GM21526 (cell line): ENCODE results near the gene SAPCD1.

Experiments used
- ATAC-seq: cut with Tn5 transposase; IDR thresholded peaks from one replicate; pipeline ENCODE4 v1.9.1; 2021; ENCODE audit warnings: moderate library complexity; ENCODE audit not compliant: unreplicated experiment, low FRiP score

SAPCD1 gene

DNA sequence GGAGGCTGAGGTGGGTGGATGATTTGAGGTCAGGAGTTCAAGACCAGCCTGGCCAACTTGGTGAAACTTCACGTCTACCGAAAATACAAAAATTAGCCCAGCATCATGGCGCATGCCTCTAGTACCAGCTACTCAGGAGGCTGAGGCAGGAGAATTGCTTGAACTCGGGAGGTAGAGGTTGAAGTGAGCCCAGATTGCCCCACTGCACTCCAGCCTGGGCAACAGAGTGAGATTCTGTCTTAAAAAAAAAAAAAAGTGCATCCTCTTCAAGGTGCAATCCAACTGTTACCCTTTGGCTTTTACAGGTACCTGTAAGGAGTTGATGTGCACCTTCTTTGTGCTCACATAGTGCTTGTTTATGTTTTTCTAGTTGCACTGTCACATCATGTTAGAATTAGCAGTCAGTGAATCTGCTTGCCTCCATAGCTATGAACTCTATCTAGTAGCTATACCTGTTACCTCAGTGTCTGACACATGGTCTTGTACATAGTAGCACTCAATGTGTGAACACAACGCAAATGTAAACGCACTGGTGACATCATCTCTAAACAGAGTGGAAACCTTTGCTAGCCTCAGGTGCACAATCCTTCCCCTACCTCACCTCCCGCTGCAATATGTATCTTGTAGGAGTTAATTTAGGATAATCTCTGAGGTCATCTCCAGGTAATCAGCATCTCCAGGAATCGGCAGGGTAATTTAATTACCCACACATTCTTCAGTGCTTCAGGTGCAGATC, 13.0 kb upstream of the SAPCD1 start:
- no peak for ATAC-seq

DNA sequence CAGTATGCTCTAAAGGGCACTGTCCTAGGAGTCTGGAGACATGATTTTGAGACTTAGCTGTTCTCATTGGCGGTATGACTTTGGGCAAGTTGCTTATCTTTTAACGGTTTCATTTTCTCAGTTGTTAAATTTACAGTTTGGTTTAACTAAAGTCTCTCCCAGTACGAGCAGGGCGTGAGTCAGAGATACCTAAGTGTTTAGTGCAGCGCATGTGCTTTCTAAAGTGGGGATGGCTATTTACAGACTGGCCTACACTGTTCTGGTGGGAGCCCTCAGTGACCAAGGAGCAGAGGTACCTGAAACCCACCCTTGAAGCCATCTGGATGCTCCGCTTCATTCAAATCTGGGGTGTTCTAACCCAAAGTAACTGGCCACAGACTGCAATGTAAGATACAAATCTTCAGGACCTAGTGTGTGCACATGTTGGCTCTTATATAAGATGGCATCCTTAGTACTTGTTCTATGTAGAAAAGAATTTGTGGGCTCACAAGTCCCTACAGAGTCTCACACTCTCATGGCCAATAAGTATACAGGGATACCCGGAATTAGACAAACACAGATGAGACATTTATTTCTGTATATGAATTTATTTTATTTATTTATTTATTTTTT, 11.9 kb upstream of the SAPCD1 start:
- ATAC-seq: no peak

DNA sequence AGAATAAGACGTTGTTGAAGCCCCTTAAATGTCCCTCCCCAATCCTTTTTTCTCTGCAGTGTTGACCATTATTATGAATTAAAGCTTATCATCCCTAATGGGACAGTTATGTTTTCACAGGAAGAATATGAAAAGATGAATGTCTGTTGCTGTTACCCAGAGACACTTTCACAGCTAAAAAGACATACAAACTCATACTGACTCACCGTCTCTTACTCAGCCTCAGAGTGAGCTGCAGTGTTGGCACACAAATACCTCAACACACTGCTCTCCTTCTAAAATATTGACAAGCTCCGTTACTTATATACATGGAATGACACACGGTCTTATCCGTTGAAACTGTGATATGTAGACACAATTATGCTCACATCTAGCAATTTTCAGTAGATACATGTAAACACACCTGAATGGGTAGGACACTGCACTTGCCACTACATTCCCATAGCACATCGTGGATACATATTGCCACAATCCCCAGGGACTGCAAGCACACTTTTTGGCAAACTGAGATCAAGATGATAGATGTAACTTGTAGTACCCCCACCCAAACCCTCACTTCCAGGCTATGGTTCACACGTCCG, 9.6 kb upstream of the SAPCD1 start:
- no peak for ATAC-seq

DNA sequence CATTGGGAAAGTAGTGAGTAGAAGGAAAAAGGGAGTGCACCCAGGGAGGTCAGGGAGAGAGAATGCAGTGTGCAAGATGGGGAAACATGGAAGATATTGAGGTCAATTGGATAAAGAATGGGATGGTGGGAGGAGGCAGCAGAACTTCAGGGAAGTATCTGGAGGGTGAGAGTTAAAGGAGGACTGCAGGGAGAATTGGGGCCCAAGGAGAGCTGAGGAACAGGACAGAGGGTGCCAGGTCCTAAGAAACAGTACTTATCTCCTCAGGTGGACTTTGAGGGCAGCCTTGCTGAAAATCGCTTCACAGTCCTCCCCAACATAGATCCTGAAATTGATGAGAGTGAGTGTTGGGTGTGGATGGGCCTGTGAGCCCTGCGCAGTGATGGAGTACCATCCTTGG, 4.2 kb upstream of the SAPCD1 start:
- ATAC-seq: no peak

DNA sequence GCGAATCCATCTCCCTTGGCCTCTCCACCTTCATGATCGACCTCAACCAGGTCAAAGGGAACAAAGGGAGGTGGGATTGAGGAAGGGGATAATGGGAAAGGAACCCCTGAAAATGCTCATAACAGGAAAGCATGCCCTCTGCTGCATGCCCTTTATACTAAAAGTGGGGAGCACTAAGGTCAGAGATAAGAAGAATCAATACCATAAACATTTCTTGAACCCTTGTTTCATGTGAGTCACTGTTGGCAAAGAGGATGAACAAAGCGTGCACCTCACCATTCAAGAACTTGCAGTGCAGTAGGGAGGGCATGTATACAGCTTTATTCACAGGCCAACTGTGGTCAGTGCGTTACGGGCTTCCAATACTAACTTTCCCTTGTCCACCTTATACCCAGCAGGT, 1.7 kb upstream of the SAPCD1 start:
- no peak for ATAC-seq

DNA sequence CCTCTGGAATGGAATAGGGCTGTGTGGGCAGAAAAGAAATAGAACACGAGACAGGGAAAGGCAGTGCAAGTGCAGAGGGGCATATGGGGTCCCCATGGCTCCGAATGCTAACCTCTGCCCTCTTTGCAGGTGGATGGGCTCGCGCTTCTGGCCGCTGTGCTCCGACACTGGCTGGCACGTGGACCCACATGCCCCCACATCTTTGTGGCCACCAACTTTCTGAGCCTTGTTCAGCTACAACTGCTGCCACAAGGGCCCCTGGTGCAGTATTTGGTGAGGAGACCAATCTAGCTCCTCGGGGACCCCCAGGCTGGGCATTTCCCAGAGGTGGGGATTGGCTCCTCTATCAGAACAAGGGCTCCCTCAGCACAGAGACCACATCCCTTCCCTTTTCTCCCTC, 1.1 kb upstream of the SAPCD1 start:
- no peak for ATAC-seq

DNA sequence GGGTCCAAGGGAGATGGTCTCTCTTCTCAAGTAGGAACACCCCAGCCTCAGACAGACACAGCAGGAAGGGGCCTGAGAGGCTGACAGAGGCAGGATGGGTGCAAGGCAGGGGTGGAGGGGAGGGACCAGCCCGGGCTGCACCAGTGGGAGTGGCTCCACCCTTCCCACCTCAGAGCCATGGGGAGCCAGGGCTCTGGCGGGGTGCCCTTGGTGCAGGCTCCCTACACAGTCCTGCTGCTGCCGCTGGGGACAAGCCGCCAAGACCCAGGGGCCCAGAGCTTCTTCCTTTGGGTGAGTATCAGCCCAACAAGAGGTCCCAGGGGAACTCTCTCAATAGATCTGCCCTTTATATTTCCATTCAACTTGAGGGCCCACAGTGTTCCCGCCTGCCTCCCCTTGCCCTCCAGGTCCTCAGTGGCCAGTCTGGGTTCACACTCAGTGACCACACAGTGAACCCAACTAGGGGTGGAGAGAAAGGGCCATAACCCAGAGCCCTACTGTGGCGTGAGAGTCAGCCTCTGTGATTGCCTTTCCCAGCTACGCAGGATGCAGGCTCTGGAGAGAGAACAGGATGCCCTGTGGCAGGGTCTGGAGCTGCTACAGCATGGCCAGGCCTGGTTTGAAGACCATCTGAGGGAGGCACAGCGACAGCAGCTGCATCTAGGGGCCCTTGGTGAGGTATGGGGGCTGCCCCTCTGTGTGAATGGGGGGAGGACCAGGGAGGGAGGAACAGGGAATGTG, 592 bp downstream of the SAPCD1 start:
- no peak for ATAC-seq

DNA sequence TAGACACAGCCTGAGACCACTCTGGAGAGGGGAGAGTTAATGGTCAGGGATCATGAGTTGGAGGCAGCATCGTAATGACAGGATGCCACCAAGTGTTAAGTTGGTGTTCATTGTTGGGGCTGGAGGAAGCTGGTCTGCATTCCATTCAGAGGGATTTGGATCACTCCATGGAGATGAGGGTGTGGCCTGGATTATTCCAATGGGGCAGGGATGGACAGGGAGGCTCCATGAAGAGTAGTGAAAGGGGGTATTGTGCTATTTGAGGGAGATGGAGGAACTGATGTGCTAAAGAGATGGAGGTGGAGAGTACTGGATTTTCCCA, 1.1 kb downstream of the SAPCD1 start:
- no peak for ATAC-seq

DNA sequence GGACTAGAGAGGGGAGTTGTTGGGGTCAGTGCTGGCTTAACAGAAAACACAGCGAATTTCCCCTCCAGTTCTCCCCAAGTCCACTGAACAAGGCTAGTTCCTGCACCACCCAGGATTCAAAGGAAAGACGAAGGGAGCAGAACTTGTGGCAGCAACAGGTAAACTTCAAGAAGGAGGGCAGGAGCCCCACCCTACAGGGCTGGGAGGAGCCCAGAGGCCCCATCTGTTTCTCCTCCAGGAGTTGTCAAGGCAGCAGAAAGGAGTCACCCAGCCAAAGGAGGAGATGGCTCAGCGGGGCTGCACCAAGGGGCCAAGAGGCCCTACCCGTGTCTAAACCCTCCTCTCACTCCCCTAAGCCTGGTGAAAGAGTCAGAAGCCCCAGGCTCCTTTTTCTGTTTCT, 1.7 kb downstream of the SAPCD1 start:
- no peak for ATAC-seq

DNA sequence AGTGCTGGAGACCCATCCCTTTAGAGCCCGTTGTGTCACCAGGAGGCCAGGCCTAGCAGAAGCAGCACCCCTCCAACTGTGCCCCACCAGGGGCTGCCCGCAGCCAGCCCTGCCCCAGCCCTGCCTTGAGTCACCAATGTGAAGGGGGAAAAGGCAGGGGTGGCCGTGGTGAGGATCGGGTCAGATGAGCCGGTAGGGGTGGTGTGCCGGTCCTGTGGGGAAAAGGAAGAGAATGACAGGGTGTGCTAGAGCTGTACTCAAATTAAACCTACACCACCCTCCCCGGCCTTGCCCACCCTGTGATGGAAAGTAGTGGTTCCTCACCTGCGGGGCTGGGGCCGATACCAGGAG, 3.1 kb downstream of the SAPCD1 start:
- ATAC-seq: no peak

DNA sequence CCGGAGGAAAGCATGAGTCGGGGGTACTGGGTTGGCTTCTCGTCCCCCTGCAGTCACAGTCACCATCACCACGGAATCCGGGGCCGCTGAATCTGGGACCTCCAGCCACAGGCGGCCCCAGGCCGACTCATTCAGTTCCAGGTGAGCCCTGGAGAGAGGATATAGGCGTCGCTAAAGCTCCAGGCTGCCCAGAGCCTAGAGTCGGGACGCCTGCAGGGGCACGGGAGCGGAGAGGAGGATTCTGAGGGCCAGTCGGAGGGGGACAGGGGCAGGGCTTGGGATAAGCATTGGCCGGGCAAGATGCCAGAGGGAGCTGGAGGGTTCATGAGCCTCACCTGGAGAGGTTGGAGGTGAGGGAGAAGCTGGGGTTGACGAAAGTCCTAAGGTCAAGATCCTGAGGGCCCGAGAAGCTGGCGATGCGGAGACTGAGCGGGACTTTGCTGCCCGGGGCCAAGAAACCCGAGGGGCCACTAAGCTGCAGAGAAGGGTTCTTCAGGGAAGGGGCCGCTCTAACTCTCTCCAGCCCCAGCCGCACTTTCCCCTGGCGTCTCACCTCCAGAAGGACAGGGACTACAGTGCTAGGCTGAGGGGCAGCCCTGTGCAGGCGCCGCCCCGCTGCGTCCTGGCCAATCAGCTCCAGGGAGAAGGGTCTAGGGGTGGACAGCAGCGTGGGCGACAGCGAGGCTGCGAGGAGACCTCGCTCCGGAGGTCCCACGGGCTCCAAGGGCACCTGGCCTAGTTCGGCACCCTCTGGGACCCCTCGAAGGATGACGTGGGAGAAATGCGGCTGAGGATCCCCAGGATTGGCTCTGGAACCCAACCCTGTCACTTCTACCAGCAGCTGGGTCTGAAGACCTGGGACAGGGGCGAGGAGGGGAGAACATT, 3.7 kb downstream of the SAPCD1 start:
- ATAC-seq: no peak

DNA sequence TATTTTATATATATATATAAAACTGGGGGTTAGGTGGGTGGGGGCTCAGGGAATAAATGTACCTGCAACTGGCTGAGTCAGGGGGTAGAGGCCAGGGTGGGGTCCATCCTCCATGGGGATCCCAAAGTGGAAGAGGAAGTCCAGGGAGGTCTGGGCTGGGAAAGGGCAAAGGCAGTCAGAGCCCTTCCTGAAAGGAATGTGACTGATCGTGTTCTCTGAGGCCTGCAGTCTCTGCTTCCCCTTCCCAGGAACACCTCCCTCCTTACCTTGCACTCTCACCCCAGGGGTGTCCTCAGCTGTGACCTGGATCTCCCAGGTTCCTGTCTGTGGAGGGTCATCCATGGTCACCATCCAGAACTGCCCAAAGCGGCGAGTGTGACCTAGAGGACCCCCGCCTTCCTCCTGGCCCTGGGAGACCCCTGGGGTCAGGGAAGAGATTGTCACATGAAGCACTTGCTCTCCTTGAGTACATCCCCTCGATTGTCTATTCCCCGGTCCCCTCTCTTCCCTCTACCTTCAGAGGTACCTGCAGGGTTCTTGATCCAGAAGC, 4.7 kb downstream of the SAPCD1 start:
- ATAC-seq: no peak

DNA sequence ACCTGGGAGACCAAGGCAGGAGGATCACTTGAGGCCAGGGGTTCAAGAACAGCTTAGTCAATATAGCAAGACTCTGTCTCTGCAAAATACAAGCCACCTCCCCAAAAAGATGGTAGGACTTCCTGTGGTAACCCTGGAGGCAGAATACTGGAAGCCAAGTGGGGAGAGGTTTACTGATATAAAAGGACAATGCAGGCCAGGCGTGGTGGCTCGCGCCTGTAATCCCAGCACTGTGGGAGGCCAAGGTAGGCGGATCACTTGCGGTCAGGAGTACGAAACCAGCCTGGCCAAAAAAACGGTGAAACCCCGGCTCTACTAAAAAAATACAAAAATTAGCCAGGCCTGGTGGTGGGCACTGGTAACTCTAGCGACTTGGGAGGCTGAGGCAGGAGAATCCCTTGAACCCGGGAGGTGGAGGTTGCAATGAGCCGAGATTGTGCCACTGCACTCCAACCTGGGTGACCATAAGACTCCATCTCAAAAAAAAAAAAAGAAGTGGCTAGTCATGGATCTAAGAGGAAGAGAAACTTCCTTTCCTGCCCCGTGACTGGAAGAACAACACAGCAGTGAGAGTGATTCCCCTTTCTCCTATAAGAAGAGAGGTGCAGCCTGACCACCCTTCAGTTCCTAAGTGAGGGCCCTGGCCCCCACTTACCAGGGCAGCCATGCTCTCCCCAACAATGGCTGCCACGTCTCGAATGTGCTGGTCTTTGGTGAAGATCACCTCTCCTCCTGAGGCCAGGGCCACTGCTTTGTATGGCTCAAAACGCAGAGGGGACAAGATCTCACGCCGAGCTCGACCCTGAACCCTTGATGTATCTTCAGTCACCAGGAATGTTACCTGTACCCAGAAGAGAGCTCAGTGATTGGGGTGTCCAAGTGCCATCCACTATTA, 6.2 kb downstream of the SAPCD1 start:
- no peak for ATAC-seq

DNA sequence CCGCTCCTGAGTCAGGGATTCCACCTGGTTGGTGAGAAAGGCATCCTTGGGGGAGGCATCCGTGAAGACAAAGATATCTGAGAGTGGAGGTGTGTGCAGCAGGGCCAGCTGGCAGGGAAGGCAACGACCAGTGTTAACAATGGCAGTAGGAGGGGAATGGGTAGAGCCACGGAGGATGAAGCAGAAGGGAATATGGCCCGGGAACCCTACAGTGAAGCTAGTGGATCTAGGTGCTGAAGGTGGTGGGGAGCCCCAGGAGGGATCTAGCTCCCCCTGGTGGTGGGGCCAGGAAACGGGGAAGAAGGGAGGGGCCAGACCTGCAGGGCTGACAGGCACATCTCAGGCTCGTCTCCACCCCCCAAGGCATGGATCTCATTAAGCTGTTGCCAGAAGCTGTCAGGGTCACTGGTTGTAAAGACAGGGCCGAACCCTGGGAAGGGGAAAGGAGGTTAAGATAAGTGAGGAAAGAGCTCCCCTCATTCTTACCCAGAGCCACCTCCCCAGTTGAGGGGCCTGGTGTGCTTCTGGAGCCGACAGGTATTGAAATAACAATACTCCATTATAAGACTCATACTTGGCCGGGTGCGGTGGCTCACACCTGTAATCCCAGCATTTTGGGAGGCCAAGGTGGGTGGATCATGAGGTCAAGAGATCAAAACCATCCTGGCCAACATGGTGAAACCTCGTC, 7.4 kb downstream of the SAPCD1 start:
- ATAC-seq: no peak

DNA sequence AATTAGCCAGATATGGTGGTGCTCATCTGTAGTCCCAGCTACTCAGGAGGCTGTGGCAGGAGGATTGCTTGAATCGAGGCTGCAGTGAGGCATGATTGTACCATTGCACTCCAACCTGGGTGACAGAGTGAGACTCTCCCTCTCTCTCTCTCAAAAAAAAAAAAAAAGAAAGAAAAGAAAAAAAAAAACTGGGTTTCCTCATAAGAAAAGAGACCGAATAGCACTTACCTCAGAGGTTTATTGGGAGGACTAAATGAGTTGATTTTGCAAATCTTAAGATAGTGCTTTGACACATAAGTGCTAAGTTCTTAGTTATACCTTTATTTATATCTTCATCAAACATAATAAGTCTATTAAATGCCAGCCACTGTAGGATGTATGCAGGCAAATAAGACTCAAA, 8.4 kb downstream of the SAPCD1 start:
- no peak for ATAC-seq

DNA sequence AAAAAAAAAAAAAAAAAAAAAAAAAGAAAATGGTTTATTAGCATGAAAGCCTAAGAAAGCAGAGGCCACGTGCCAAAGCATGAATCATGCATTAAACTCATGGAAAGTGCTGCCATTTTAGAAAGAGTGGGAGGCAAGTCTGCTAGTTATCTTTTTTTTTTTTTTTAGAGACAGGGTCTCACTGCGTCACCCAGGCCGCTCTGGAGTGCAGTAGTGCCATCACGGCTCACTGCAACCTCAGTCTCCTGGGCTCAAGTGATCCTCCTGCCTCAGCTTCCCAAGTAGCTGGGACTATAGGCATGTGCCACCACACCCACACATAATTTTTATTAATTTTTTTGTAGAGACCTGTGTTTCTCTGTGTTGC, 9.5 kb downstream of the SAPCD1 start:
- ATAC-seq: no peak

DNA sequence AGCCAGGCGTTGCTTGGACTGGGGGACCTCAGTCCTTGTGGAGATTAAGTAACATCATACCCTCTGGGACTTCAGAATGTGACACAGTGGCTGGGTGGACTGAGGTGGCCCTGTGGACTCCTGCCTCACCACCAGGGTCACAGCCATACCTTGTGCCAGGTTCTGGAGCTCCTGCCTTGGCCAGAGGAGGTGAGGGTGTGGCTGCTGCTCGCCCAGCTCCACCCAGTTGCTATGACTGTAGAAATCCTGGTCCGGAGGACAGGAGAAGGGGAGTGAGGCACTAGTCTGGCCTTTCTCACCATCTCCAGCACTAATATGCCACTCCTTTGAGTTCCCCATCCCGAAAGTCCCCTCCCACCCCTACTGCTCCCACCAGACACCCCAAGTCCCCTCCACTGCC, 12.7 kb downstream of the SAPCD1 start:
- ATAC-seq: no peak

DNA sequence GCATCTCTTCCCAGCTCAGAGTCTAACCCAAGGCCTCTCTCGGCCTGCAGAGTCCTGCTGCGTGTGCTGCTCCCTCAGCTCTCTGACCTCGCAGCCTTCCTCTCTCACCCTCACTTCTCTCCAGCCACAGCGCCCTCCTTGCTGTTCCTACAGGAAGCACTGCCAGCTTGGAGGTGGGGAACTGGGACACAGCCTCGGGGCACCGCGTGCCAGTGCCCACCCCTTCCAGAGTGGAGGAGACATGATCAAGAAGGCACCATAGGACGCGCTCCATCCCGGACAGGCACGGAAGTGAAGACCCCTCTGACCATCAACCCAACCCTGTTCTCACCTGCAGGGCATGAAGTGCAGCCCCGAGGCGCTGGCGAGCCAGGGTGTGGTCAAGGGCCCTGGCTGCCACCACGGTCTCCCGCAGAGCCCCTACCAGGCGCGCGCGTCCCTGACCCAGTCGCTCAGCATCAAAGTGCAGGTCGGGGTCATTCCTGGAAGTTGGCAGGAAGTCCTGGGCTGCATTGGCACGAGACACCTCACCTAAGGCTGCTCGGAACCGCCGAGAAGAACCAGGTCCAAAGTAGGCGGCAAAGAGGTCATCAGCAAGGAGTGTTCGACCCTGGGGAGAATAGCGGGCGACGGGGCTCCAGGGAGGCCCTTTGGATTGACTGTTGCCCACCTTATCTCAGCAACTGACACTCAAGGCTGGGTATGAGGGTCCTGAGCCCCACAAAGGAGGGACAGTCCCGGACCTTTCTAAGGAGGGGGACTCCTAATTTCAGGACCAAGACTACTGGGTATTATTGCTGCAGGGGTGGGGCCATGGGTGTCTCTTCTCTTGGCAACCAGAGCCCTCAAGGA, 13.4 kb downstream of the SAPCD1 start:
- ATAC-seq: no peak
